Nephron (organoid): Measurements from ENCODE around the gene EZH1.

ENCODE experiments used
- H3K27ac Mint-ChIP-seq, 3 experiments: 2 replicates each; pipeline ENCODE4 v1.8.0; 2020; ENCODE audit warnings: mixed read lengths in 3 of 3, mild to moderate bottlenecking in 2 of 3, moderate library complexity in 1 of 3
- H3K27me3 Mint-ChIP-seq: 2 replicates; pipeline ENCODE4 v1.8.0; 2021; ENCODE audit warnings: low read depth, mild to moderate bottlenecking, moderate library complexity, mixed read lengths
- H3K36me3 Mint-ChIP-seq: 2 replicates; pipeline ENCODE4 v1.8.0; 2020; ENCODE audit warnings: low read depth, mixed read lengths
- H3K4me1 Mint-ChIP-seq: 2 replicates; pipeline ENCODE4 v1.8.0; 2020; ENCODE audit warnings: mixed read lengths
- H3K4me3 Mint-ChIP-seq, 3 experiments: 2 replicates each; pipeline ENCODE4 v1.8.0; 2020; ENCODE audit warnings: mild to moderate bottlenecking in 3 of 3, mixed read lengths in 3 of 3, moderate library complexity in 2 of 3
- H3K9me3 Mint-ChIP-seq: 2 replicates; pipeline ENCODE4 v1.8.0; 2020; ENCODE audit warnings: mixed read lengths
- TF ChIP-seq, protein P1 (sequence below), 3 experiments: fragments of 200-600 bp; sonication (generic); IDR thresholded peaks; one replicate each; pipeline ENCODE4 v1.5.0; 2021; ENCODE audit warnings: antibody characterized with exemption in 3 of 3; ENCODE audit not compliant: unreplicated experiment in 3 of 3

EZH1 gene

DNA sequence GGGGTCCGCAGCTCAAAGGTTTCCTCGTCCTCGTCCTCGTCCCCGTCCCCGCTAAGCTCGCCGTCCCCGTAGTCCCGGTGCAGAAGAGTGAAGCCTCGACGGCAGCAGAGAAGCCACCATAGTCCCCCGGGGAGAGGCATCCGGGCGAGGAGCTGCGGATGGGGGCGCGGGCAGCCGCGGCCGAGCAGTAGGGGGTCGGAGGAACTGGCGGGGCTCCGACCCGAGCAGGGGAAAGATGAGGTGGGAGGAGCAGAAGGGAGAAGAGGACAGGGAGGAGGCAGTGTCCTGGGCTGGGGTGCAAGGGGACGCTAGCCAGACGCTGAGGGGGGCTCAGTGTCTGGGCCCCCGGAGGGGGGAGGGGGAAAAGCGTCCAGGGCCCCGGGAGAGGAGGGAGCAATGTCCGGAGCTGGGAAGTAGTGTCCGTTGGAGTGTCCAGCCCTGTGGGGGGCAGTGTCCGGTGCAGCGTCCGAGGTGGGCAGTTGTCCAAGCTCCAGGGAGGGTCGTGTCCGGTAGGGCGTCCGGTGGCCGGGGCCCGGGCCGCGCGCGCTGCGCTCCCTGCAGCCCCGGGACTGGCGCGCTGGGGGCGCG, 68.3 kb downstream of the EZH1 start, which contains the start of gene PLEKHH3:
Gene PLEKHH3 (minus strand): TSS at position 571 of the 588 bp plus-strand sequence. CDS start 431 bp downstream, at position 140.
- Mint-ChIP-seq H3K4me1 (peaks cover 41% of the 10 kb centered on the region), H3K9me3 (no peaks in the 10 kb centered on the region), H3K27me3 (peaks cover 3% of the 10 kb centered on the region), H3K36me3 (peaks cover 4% of the 10 kb centered on the region), H3K4me3 (peak within 1 kb of the TSS; percentile 92 to 94 (median 93)), H3K27ac (peak within 1 kb of the TSS; percentile 92 to 99 (median 99))
- TF ChIP-seq, protein P1, sequence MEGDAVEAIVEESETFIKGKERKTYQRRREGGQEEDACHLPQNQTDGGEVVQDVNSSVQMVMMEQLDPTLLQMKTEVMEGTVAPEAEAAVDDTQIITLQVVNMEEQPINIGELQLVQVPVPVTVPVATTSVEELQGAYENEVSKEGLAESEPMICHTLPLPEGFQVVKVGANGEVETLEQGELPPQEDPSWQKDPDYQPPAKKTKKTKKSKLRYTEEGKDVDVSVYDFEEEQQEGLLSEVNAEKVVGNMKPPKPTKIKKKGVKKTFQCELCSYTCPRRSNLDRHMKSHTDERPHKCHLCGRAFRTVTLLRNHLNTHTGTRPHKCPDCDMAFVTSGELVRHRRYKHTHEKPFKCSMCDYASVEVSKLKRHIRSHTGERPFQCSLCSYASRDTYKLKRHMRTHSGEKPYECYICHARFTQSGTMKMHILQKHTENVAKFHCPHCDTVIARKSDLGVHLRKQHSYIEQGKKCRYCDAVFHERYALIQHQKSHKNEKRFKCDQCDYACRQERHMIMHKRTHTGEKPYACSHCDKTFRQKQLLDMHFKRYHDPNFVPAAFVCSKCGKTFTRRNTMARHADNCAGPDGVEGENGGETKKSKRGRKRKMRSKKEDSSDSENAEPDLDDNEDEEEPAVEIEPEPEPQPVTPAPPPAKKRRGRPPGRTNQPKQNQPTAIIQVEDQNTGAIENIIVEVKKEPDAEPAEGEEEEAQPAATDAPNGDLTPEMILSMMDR (IDR thresholded peaks at IDR 0.05; ENCODE audit: unreplicated experiment in 3 of 3), result peak in 1 of 3 experiments; percentile 34

DNA sequence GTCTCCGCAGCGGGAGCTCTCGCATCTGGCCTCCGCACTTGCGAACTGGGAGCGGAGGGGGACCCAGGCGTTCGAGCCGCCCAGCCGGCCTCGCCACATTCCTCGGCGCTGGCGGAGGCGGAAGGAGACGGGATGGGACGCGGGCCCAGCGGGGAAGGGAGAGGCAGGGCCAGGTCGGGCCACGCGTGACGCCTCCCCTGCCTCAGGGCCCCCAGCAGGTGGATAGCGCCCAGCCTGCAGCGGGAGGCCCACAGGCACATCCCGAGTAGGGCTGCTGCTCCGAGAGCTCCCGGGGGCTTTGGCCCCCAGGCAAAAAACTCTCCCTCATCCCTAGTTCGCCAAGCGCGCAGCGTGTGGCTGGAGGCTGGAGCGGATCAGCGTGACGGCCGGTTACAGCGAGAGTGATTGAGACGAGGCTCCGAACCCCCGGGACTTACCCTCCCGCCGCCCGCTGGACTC, 68.8 kb downstream of the EZH1 start:
- Mint-ChIP-seq H3K27ac (peak overlapping the region in 2 of 3 experiments; percentile 92 to 99), H3K9me3 (no peaks in the 10 kb centered on the region), H3K36me3 (peaks cover 7% of the 10 kb centered on the region), H3K4me1 (peaks cover 44% of the 10 kb centered on the region), H3K4me3 (peak overlapping the region; percentile 92 to 94 (median 93)), H3K27me3 (peaks cover 8% of the 10 kb centered on the region)
- TF ChIP-seq, protein P1 (IDR thresholded peaks at IDR 0.05; ENCODE audit: unreplicated experiment in 3 of 3), result no peak

- no peaks in the 10 kb centered on the region for H3K9me3 Mint-ChIP-seq
- TF ChIP-seq, protein P1 (IDR thresholded peaks at IDR 0.05; ENCODE audit: unreplicated experiment in 3 of 3), result no peak
- H3K4me3 Mint-ChIP-seq, result peak overlapping the region; percentile 92 to 94 (median 93)
- peaks cover 40% of the 10 kb centered on the region for H3K4me1 Mint-ChIP-seq
- H3K36me3 Mint-ChIP-seq, result peaks cover 11% of the 10 kb centered on the region
- H3K27me3 Mint-ChIP-seq, result peaks cover 8% of the 10 kb centered on the region
- H3K27ac Mint-ChIP-seq, result no peak overlapping the region
Measured at GRCh38 chr17:42675348-42675964, 69.4 kb downstream of the EZH1 start.

- no peaks in the 10 kb centered on the region for H3K9me3 Mint-ChIP-seq
- peaks cover 37% of the 10 kb centered on the region for H3K4me1 Mint-ChIP-seq
- H3K4me3 Mint-ChIP-seq, result peak overlapping the region; percentile 77 to 87 (median 86)
- peak overlapping the region in 1 of 3 experiments; percentile 46 for H3K27ac Mint-ChIP-seq
- peaks cover 11% of the 10 kb centered on the region for H3K36me3 Mint-ChIP-seq
- TF ChIP-seq, protein P1 (IDR thresholded peaks at IDR 0.05; ENCODE audit: unreplicated experiment in 3 of 3), result no peak
- H3K27me3 Mint-ChIP-seq, result peaks cover 8% of the 10 kb centered on the region
Measured at GRCh38 chr17:42674755-42675347, 70.0 kb downstream of the EZH1 start.

GRCh38 chr17:42673885-42674754, 70.7 kb downstream of the EZH1 start:
- Mint-ChIP-seq H3K4me1 (peaks cover 33% of the 10 kb centered on the region), H3K36me3 (peaks cover 14% of the 10 kb centered on the region), H3K9me3 (no peaks in the 10 kb centered on the region), H3K27me3 (peaks cover 8% of the 10 kb centered on the region), H3K27ac (no peak overlapping the region), H3K4me3 (peak overlapping the region; percentile 77 to 87 (median 86))
- TF ChIP-seq, protein P1 (IDR thresholded peaks at IDR 0.05; ENCODE audit: unreplicated experiment in 3 of 3), result peak; percentile 34 to 46 (median 43)
